CD14-positive monocyte (primary cell): Measurements from ENCODE around the gene SPATA33. TPM values are rescaled to one million over a fixed set of nuclear protein-coding genes. Genes with fewer than 3 reads are reported as not detected.

Experiments
- DNase-seq, 3 donors: peaks; one replicate each; pipeline ENCODE4 v3.0.0-alpha.2; 2011 to 2022
- H2AFZ ChIP-seq: 2 replicates; pipeline ENCODE4 v1.6.0; 2012; ENCODE audit warnings: mild to moderate bottlenecking, low read depth, low read length, inconsistent platforms; ENCODE audit not compliant: insufficient read depth, poor library complexity, severe bottlenecking
- H3K27ac ChIP-seq, 2 donors: 1 replicate in 1 of 2; 2 replicates in 1 of 2; pipeline ENCODE4 v1.5.1; 2012 to 2013; ENCODE audit warnings: low read length in 2 of 2, control low read depth in 1 of 2, inconsistent platforms in 1 of 2, low read depth in 1 of 2, mild to moderate bottlenecking in 1 of 2
- H3K27me3 ChIP-seq, 2 donors: one replicate each; pipeline versions ENCODE4 v1.6.0 to v1.6.1; 2011 to 2013; ENCODE audit warnings: low read length in 2 of 2; ENCODE audit not compliant: control insufficient read depth in 2 of 2, insufficient read depth in 2 of 2
- H3K36me3 ChIP-seq, 2 donors: replicated peaks in 1 of 2; 1 replicate in 1 of 2; 2 replicates in 1 of 2; pipeline versions ENCODE4 v1.5.1 to v1.6.1; 2012 to 2013; ENCODE audit warnings: low read length in 2 of 2, control low read depth in 1 of 2, inconsistent platforms in 1 of 2, mild to moderate bottlenecking in 1 of 2; ENCODE audit not compliant: insufficient read depth in 2 of 2, control insufficient read depth in 1 of 2
- H3K4me1 ChIP-seq, 2 donors: 1 replicate in 1 of 2; 2 replicates in 1 of 2; pipeline versions ENCODE4 v1.5.1 to v1.6.1; 2012 to 2013; ENCODE audit warnings: low read length in 2 of 2, control low read depth in 1 of 2, inconsistent platforms in 1 of 2, mild to moderate bottlenecking in 1 of 2, moderate library complexity in 1 of 2; ENCODE audit not compliant: insufficient read depth in 2 of 2, control insufficient read depth in 1 of 2
- H3K4me2 ChIP-seq: replicated peaks from 2 replicates; pipeline ENCODE3; 2012; ENCODE audit warnings: low read length, moderate library complexity, mild to moderate bottlenecking; ENCODE audit not compliant: poor library complexity, severe bottlenecking; ENCODE audit errors: extremely low read depth
- H3K4me3 ChIP-seq, 3 experiments: fragments of 200-600 bp in 1 of 3; sonication (generic) in 1 of 3; replicated peaks in 1 of 3; 1 replicate in 2 of 3; 2 replicates in 1 of 3; pipeline ENCODE4 v1.5.1; 2011 to 2013; ENCODE audit warnings: low read length in 3 of 3, mild to moderate bottlenecking in 3 of 3, control low read depth in 2 of 3, low read depth in 2 of 3, inconsistent platforms in 1 of 3, moderate library complexity in 1 of 3
- H3K79me2 ChIP-seq: 2 replicates; pipeline ENCODE4 v1.6.0; 2012; ENCODE audit warnings: mild to moderate bottlenecking, control low read depth, inconsistent platforms, low read length, moderate library complexity; ENCODE audit not compliant: insufficient read depth
- H3K9ac ChIP-seq: 2 replicates; pipeline ENCODE4 v1.6.0; 2017; ENCODE audit warnings: low read length, mild to moderate bottlenecking; ENCODE audit not compliant: insufficient read depth, poor library complexity, severe bottlenecking
- H3K9me3 ChIP-seq, 2 donors: replicated peaks in 1 of 2; 1 replicate in 1 of 2; 2 replicates in 1 of 2; pipeline versions ENCODE4 v1.5.1 to v1.6.1; 2012 to 2013; ENCODE audit warnings: low read length in 2 of 2, control low read depth in 1 of 2; ENCODE audit not compliant: control insufficient read depth in 1 of 2, insufficient read depth in 1 of 2
- H4K20me1 ChIP-seq: 2 replicates; pipeline ENCODE4 v1.6.0; 2012; ENCODE audit warnings: mild to moderate bottlenecking, low read length, control low read depth, moderate library complexity; ENCODE audit not compliant: insufficient read depth
- H3K27ac Mint-ChIP-seq, 7 donors: one replicate each; pipeline ENCODE4 v1.8.0; 2020; ENCODE audit warnings: mild to moderate bottlenecking in 7 of 7, mixed read lengths in 7 of 7, moderate library complexity in 6 of 7, inconsistent platforms in 2 of 7
- H3K27me3 Mint-ChIP-seq, 3 donors: one replicate each; pipeline ENCODE4 v1.8.0; 2021 to 2022; ENCODE audit warnings: low read depth in 3 of 3, mild to moderate bottlenecking in 3 of 3, mixed read lengths in 3 of 3, moderate library complexity in 3 of 3, inconsistent platforms in 1 of 3
- H3K36me3 Mint-ChIP-seq, 2 donors: one replicate each; pipeline ENCODE4 v1.8.0; 2020; ENCODE audit warnings: mixed read lengths in 2 of 2, inconsistent platforms in 1 of 2, mild to moderate bottlenecking in 1 of 2
- H3K4me1 Mint-ChIP-seq: one replicate; pipeline ENCODE4 v1.8.0; 2020; ENCODE audit warnings: mild to moderate bottlenecking, mixed read lengths
- H3K4me3 Mint-ChIP-seq, 2 donors: one replicate each; pipeline ENCODE4 v1.8.0; 2020; ENCODE audit warnings: mild to moderate bottlenecking in 2 of 2, mixed read lengths in 2 of 2, moderate library complexity in 1 of 2
- H3K9me3 Mint-ChIP-seq, 7 donors: one replicate each; pipeline ENCODE4 v1.8.0; 2020 to 2022; ENCODE audit warnings: mixed read lengths in 7 of 7, mild to moderate bottlenecking in 6 of 7, moderate library complexity in 6 of 7, inconsistent platforms in 2 of 7
- CTCF ChIP-seq: fragments of 200-600 bp; IDR thresholded peaks from one replicate; pipeline ENCODE4 v1.8.0; 2022; ENCODE audit warnings: antibody characterized with exemption, mild to moderate bottlenecking
- WGBS: methylation state at CpG from one replicate; pipeline ENCODE4 v1.1.5; 2013; ENCODE audit warnings: missing lambda C conversion rate; ENCODE audit not compliant: insufficient coverage; 5-methylcytosine and 5-hydroxymethylcytosine counted together
- intact Hi-C, 2 donors: fragments of 100-400 bp; cut with micrococcal nuclease; formaldehyde crosslinking; loops; one replicate each; pipeline versions ENCODE4 v1.15.0 to v1.15.1; 2023
- polyA plus RNA-seq, 3 donors: library from polyadenylated mRNA; depleted of rRNA in 1 of 3; unstranded in 2 of 3; stranded (reverse) in 1 of 3; fragments of 300-500 nt in 2 of 3; fragments of >200 nt in 1 of 3; fragmentation: Illumina TruSeq in 2 of 3; gene quantifications; 1 replicate in 2 of 3; 2 replicates in 1 of 3; pipeline ENCODE4 v1.2.3, GENCODE V29; 2012 to 2021

Gene SPATA33
- polyA plus RNA-seq, 3 donors: 1.4 to 3.5 (median 1.8) TPM

- Histone ChIP-seq H3K4me1 (no peaks in the 10 kb centered on the region), H3K27me3 (peaks cover 0 to 16% of the 10 kb centered on the region in 2 donors), H3K4me2 (no peak overlapping the region), H3K4me3 (no peak overlapping the region), H3K9me3 (no peaks in the 10 kb centered on the region), H2AFZ (no peak overlapping the region), H3K36me3 (no peaks in the 10 kb centered on the region), H3K27ac (no peak overlapping the region), H4K20me1 (no peaks in the 10 kb centered on the region), H3K9ac (no peak overlapping the region), H3K79me2 (no peaks in the 10 kb centered on the region)
- WGBS: 72% methylated on average over 23 of the region's 28 CpGs
- H3K27me3 Mint-ChIP-seq: peaks cover 11 to 27% (median 15%) of the 10 kb centered on the region in 3 donors
- peaks cover 0 to 4% (median 0%) of the 10 kb centered on the region in 7 donors for H3K9me3 Mint-ChIP-seq
- TF ChIP-seq CTCF: no peak
- no peak for DNase-seq
- no peaks in the 10 kb centered on the region for H3K36me3 Mint-ChIP-seq
- peak overlapping the region in 1 of 2 donors; percentile 8 for H3K4me3 Mint-ChIP-seq
- peak overlapping the region in 1 of 7 donors; percentile 26 for H3K27ac Mint-ChIP-seq
- intact Hi-C loops: no loop called here
- H3K4me1 Mint-ChIP-seq: peaks cover 7% of the 10 kb centered on the region
Measured at GRCh38 chr16:89623511-89624261, 34.0 kb upstream of the SPATA33 start.

- intact Hi-C loops: no loop called here
- Histone ChIP-seq H3K79me2 (no peaks in the 10 kb centered on the region), H3K27me3 (peaks cover 0 to 16% of the 10 kb centered on the region in 2 donors), H3K9me3 (peaks cover 0 to 6% of the 10 kb centered on the region in 2 donors), H3K4me2 (no peak overlapping the region), H3K9ac (no peak overlapping the region), H2AFZ (no peak overlapping the region), H3K4me3 (no peak overlapping the region), H3K4me1 (no peaks in the 10 kb centered on the region), H4K20me1 (no peaks in the 10 kb centered on the region), H3K36me3 (no peaks in the 10 kb centered on the region), H3K27ac (no peak overlapping the region)
- TF ChIP-seq CTCF: no peak
- Mint-ChIP-seq H3K27ac (no peak overlapping the region), H3K4me3 (peak overlapping the region in 1 of 2 donors; percentile 8), H3K27me3 (peaks cover 11 to 27% (median 15%) of the 10 kb centered on the region in 3 donors), H3K9me3 (peaks cover under 1 to 8% (median 2%) of the 10 kb centered on the region in 7 donors), H3K36me3 (no peaks in the 10 kb centered on the region), H3K4me1 (peaks cover 7% of the 10 kb centered on the region)
- DNase-seq: no peak
- WGBS: 90% methylated on average over 9 of the region's 21 CpGs
Measured at GRCh38 chr16:89624777-89625761, 32.6 kb upstream of the SPATA33 start.
